Subcutaneous adipose tissue (tissue), 4 donors: Measurements from ENCODE around the gene APP. TPM values are rescaled to one million over a fixed set of nuclear protein-coding genes. Genes with fewer than 3 reads are reported as not detected.

Source experiments
- total RNA-seq, 4 donors: library from RNA; depleted of rRNA; stranded (reverse); fragments of >200 nt; gene quantifications; one replicate each; pipeline ENCODE4 v1.1.0, GENCODE V29; 2016
- TF ChIP-seq, protein P1 (sequence below): fragments of 450-650 bp; IDR thresholded peaks from one replicate; pipeline ENCODE4 v1.5.1; 2016; ENCODE audit warnings: low read depth, mild to moderate bottlenecking, control low read depth, antibody characterized with exemption, moderate library complexity

The APP gene
- total RNA-seq, 4 donors from 2014 or later, result 210 to 257 (median 218) TPM

DNA sequence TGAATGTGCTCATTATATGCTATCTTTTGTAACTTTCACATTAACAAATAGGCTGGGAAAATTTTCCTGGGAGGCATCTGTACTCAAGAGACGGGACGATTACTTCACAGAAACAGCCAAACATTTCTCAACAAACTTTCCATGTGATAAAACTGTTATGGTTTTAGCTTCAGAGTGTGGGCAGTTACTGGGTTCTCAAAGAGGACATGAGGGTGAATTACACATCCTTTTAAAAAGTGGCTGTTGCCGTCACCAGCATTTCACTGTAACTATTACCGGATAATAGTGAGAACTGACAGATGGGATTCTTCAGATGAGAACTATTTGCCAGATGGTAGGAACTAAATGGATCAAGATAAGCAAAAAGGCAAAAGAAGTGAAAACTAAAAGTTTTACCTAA is 109.1 kb downstream of the APP start:
- TF ChIP-seq, protein P1, sequence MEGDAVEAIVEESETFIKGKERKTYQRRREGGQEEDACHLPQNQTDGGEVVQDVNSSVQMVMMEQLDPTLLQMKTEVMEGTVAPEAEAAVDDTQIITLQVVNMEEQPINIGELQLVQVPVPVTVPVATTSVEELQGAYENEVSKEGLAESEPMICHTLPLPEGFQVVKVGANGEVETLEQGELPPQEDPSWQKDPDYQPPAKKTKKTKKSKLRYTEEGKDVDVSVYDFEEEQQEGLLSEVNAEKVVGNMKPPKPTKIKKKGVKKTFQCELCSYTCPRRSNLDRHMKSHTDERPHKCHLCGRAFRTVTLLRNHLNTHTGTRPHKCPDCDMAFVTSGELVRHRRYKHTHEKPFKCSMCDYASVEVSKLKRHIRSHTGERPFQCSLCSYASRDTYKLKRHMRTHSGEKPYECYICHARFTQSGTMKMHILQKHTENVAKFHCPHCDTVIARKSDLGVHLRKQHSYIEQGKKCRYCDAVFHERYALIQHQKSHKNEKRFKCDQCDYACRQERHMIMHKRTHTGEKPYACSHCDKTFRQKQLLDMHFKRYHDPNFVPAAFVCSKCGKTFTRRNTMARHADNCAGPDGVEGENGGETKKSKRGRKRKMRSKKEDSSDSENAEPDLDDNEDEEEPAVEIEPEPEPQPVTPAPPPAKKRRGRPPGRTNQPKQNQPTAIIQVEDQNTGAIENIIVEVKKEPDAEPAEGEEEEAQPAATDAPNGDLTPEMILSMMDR, result no peak

DNA sequence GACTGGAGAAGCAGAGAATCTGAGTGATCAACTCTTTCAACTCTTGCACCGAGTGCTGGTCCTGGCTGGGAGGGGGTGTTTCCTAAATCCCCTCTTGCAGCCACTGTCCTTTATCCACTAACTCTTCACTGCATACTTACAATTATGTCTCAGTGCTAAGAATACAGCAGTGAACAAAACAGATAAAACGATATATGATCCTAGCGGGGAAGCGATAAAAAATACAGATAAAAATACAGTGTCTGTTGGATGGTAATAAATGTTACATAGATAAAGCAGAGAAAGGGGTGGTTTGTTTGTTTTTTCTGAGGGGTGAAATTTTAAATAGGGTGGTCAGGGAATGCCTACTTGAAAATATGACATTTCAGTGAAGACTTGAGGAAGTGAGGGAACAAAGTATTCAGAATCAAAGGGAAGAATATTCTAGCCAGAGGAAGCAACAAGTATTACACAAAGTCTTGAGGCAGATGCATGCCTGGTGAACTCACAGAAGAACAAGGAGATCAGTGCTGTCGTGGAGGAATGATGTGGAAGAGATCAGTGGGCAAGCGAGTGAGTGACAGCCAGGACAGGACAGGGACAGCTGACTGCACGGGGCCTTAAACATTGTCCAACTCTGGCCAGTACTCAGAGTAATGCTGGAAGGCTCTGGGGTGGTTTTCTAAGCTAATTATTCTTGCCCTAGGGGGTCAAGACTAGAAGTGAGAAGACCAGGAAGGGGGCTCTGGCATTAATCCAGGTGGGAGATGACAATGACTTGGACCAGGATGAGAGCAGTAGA is 110.0 kb downstream of the APP start:
- TF ChIP-seq, protein P1, result no peak

DNA sequence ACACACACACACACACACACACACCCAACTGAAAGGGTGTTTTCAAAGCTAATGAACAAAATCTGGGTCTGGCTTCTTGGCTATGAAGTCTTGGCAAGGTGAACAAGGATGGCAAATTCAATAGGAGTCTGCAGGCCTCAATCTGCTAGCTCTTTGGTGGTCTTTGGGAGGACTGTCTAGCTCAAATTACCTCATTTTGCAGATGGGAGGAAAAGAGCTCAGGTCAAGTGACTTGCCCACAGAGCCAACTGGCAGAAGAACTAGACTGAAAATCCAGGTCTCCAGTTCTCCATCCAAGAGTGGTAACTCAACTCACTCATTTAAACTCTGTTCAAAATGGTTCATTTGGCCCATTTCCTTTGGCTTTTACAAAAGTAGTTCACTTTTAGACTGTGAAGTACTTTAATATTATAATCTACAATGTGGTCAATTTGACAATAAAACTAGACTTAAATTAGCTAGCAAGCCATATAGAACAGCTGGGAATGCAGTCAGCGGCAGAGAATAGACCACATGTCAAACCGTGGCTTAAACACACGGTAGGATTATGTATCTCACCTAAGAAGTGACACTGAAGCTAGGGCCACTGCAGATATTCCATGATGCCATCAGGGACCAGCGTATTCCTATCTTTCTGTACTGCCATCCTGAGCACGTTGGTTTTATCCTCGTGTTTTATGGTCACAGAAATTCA is 112.9 kb downstream of the APP start:
- TF ChIP-seq, protein P1, result no peak

DNA sequence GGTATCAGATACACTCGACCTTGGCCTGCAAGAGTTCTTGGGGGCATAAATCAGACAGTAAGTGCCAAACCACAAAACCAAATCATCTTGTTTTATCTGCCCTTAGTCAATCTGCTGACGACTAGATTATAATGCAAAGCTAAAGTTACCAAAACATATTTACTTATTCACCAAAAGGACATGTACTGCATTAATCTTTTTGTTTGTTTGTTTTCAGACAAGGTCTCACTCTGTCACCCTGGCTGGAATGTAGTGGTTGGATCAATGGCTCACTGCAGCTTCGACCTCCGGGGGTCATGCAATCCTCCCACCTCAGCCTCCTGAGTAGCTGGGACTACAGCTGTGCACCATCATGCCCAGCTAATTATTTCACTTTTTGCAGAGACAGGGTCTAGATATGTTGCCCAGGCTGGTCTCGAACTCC is 114.7 kb downstream of the APP start:
- TF ChIP-seq, protein P1, result no peak

DNA sequence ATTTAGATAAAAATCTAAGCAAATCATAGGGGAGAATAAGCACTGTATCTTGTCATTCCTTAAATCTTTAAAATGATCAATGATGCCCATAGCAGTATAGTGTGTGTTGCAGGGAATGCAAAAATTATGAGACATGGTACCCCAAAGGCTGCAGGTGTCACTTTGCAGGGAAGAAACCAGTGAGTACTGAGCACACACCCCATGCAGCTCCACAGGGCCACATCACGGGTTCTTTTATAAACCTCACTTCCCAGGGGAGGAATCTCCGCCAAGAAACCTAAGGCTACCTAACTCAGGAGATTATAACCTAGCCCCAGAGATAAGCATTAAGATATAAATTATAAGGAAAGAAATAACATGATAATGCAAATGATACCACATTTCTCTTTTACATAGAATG is 115.6 kb downstream of the APP start:
- TF ChIP-seq, protein P1, result no peak

DNA sequence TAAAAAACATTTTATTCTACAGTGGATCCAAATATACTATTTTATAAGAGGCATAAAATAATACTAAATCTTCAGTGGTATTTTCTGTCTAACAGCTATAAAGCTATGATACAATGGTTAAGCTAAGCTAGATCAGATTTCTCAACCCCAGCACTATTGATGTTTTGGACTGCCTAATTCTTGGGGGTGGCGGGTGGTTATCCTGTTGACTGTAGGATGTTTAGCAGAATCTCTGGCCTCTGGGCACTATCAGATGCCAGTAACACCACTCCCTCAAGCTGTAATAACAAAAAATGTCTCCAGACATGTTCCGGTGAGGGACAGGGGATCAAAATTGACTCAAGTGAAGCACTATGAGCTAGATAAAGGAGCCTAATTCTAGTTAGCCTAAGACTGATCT is 118.5 kb downstream of the APP start:
- TF ChIP-seq, protein P1, result no peak

DNA sequence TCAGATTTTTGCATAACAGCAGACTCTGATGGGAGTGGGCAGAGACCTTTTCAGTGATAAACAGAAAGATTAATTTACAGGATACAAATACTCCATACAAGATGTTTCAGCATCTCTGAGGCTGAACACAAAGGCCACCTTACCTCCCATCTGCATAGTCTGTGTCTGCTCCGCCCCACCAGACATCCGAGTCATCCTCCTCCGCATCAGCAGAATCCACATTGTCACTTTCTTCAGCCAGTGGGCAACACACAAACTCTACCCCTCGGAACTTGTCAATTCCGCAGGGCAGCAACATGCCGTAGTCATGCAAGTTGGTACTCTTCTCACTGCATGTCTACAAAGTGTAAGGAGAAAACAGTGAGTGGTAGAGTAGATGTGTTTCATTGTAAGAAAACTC is 119.7 kb downstream of the APP start:
- TF ChIP-seq, protein P1, result no peak
